HG03095 (cell line): ENCODE results near the gene CPPED1.

ENCODE experiments used
- ATAC-seq: cut with Tn5 transposase; IDR thresholded peaks from one replicate; pipeline ENCODE4 v1.9.1; 2021; ENCODE audit warnings: moderate library complexity; ENCODE audit not compliant: unreplicated experiment

The CPPED1 gene

GRCh38 chr16:12688951-12689850 is 114.5 kb downstream of the CPPED1 start:
- ATAC-seq, result no peak

GRCh38 chr16:12685806-12686205 is 117.9 kb downstream of the CPPED1 start:
- no peak for ATAC-seq

GRCh38 chr16:12682432-12683165 is 121.1 kb downstream of the CPPED1 start:
- ATAC-seq, result no peak

- ATAC-seq, result no peak
Observed at GRCh38 chr16:12681653-12682052, 122.0 kb downstream of the CPPED1 start.

GRCh38 chr16:12680531-12680930 is 123.2 kb downstream of the CPPED1 start:
- ATAC-seq, result no peak

GRCh38 chr16:12679660-12680272 is 123.9 kb downstream of the CPPED1 start:
- no peak for ATAC-seq

- ATAC-seq, result no peak
Observed at GRCh38 chr16:12678983-12679382, 124.7 kb downstream of the CPPED1 start.

- no peak for ATAC-seq
Observed at GRCh38 chr16:12677502-12677901, 126.2 kb downstream of the CPPED1 start.

- no peak for ATAC-seq
Observed at GRCh38 chr16:12675852-12676251, 127.8 kb downstream of the CPPED1 start.

- no peak for ATAC-seq
Observed at GRCh38 chr16:12675046-12675445, 128.6 kb downstream of the CPPED1 start.

GRCh38 chr16:12674524-12674923 is 129.2 kb downstream of the CPPED1 start:
- no peak for ATAC-seq

- ATAC-seq, result no peak
Observed at GRCh38 chr16:12674071-12674470, 129.6 kb downstream of the CPPED1 start.

GRCh38 chr16:12673466-12673865 is 130.2 kb downstream of the CPPED1 start:
- ATAC-seq, result no peak

- no peak for ATAC-seq
Observed at GRCh38 chr16:12672986-12673385, 130.7 kb downstream of the CPPED1 start.

GRCh38 chr16:12669908-12670307 is 133.8 kb downstream of the CPPED1 start:
- ATAC-seq, result no peak

- ATAC-seq, result no peak
Observed at GRCh38 chr16:12667909-12668308, 135.8 kb downstream of the CPPED1 start.

- no peak for ATAC-seq
Observed at GRCh38 chr16:12664164-12664733, 139.4 kb downstream of the CPPED1 start.

GRCh38 chr16:12661656-12662172 is 142.0 kb downstream of the CPPED1 start:
- ATAC-seq, result no peak

- ATAC-seq, result no peak
Observed at GRCh38 chr16:12659871-12660270, 143.8 kb downstream of the CPPED1 start.

- no peak for ATAC-seq
Observed at GRCh38 chr16:12658506-12658905, 145.2 kb downstream of the CPPED1 start.

GRCh38 chr16:12655537-12655936 is 148.2 kb downstream of the CPPED1 start:
- ATAC-seq, result no peak
